ENCODE data around the gene SLC6A14.

SLC6A14 gene

DNA sequence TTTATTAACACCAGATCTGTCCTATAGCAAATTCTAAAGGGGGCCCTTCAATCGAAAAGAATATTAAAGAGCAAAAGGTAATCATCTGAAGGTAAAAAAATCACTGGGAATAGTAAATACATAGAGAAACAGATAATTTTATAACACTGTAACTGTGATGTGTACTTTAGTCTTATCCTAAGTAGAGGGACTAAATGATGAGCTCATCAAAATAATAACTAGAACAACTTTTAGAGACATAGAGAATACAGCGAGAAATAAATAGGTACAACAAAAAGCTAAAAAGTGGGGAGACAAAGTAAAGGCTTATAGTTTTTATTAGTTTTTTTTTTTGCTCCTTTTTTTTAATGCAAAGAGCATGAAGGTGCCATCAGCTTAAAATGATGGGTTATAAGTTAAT lies 43.7 kb downstream of the SLC6A14 start:
- TF ChIP-seq, protein P1, sequence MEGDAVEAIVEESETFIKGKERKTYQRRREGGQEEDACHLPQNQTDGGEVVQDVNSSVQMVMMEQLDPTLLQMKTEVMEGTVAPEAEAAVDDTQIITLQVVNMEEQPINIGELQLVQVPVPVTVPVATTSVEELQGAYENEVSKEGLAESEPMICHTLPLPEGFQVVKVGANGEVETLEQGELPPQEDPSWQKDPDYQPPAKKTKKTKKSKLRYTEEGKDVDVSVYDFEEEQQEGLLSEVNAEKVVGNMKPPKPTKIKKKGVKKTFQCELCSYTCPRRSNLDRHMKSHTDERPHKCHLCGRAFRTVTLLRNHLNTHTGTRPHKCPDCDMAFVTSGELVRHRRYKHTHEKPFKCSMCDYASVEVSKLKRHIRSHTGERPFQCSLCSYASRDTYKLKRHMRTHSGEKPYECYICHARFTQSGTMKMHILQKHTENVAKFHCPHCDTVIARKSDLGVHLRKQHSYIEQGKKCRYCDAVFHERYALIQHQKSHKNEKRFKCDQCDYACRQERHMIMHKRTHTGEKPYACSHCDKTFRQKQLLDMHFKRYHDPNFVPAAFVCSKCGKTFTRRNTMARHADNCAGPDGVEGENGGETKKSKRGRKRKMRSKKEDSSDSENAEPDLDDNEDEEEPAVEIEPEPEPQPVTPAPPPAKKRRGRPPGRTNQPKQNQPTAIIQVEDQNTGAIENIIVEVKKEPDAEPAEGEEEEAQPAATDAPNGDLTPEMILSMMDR (IDR thresholded peaks at IDR 0.05; ENCODE audit: borderline replicate concordance, extremely low read depth, low read length, poor library complexity, severe bottlenecking): no peak
- TF ChIP-seq EZH2 (IDR thresholded peaks at IDR 0.05; ENCODE audit: borderline replicate concordance, low read depth, low read length, severe bottlenecking): no peak
- Histone ChIP-seq H3K4me2 (ENCODE audit: insufficient read depth, low read length) (no peak overlapping the region), H3K4me1 (ENCODE audit: insufficient read depth, low read length) (no peaks in the 10 kb centered on the region), H3K79me2 (ENCODE audit: insufficient read depth, low read length) (no peaks in the 10 kb centered on the region), H3K9me3 (ENCODE audit: insufficient read depth, low read length, severe bottlenecking) (no peaks in the 10 kb centered on the region), H3K27ac (ENCODE audit: low read length) (no peak overlapping the region), H2AFZ (ENCODE audit: low read depth, low read length) (no peak overlapping the region), H3K36me3 (ENCODE audit: insufficient read depth, low read length) (no peaks in the 10 kb centered on the region), H4K20me1 (ENCODE audit: insufficient read depth, low read length) (no peaks in the 10 kb centered on the region), H3K9ac (ENCODE audit: low read depth, low read length) (no peak overlapping the region), H3K27me3 (ENCODE audit: insufficient read depth, low read length, poor library complexity) (no peaks in the 10 kb centered on the region), H3K4me3 (ENCODE audit: low read depth in 1 of 2, low read length in 2 of 2) (no peak overlapping the region)
- ATAC-seq (ENCODE audit: insufficient read depth, low read depth) (no peak), DNase-seq (no peak)

DNA sequence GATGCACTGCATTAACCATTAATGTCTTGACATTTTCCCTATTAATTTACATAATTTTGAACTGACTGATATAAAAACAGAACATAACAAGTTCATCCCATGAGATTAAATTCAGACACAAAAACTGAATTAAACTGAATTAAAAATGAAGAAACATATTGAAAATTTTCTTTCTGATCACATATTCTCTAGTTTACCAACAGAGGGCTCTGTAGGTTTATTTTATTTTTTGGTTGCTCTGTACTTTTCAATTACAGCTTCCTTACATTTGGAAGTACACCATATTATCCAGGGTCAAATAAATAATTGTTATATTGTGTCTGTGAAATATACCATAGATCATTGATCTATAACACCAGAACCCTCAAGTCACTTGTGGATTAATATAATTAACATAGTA lies 53.7 kb downstream of the SLC6A14 start:
- Histone ChIP-seq H3K9me3 (ENCODE audit: insufficient read depth, low read length, severe bottlenecking) (no peaks in the 10 kb centered on the region), H3K4me1 (ENCODE audit: insufficient read depth, low read length) (no peaks in the 10 kb centered on the region), H3K27me3 (ENCODE audit: insufficient read depth, low read length, poor library complexity) (no peaks in the 10 kb centered on the region), H3K36me3 (ENCODE audit: insufficient read depth, low read length) (no peaks in the 10 kb centered on the region), H3K79me2 (ENCODE audit: insufficient read depth, low read length) (no peaks in the 10 kb centered on the region), H2AFZ (ENCODE audit: low read depth, low read length) (no peak overlapping the region), H3K9ac (ENCODE audit: low read depth, low read length) (no peak overlapping the region), H3K4me3 (ENCODE audit: low read depth in 1 of 2, low read length in 2 of 2) (no peak overlapping the region), H3K27ac (ENCODE audit: low read length) (no peak overlapping the region), H3K4me2 (ENCODE audit: insufficient read depth, low read length) (no peak overlapping the region), H4K20me1 (ENCODE audit: insufficient read depth, low read length) (no peaks in the 10 kb centered on the region)
- DNase-seq (no peak), ATAC-seq (ENCODE audit: insufficient read depth, low read depth) (no peak)
- TF ChIP-seq, protein P1 (IDR thresholded peaks at IDR 0.05; ENCODE audit: borderline replicate concordance, extremely low read depth, low read length, poor library complexity, severe bottlenecking): peak; percentile 23
- no peak for TF ChIP-seq EZH2 (IDR thresholded peaks at IDR 0.05; ENCODE audit: borderline replicate concordance, low read depth, low read length, severe bottlenecking)

DNA sequence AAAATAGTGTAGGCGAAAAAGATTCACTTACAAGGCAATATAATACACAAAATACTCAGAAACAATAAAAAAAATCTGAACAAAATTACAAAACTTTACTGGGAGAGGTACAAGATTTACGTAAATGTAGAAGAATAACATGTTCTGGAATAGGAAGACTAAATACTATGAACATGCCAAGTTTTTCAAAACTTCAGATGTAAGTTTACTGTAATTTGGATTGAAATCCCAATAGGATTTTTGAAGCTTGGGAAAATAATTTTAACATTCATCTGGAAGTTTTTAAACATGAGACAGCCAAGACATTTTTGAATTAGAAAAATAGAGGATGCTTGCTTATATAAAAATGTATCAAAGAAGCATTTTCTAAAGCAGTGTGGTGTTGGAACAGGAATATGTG lies 56.9 kb downstream of the SLC6A14 start:
- ATAC-seq (ENCODE audit: insufficient read depth, low read depth) (no peak), DNase-seq (no peak)
- H3K4me1 ChIP-seq (ENCODE audit: insufficient read depth, low read length): no peaks in the 10 kb centered on the region
- H3K79me2 ChIP-seq (ENCODE audit: insufficient read depth, low read length): no peaks in the 10 kb centered on the region
- TF ChIP-seq, protein P1 (IDR thresholded peaks at IDR 0.05; ENCODE audit: borderline replicate concordance, extremely low read depth, low read length, poor library complexity, severe bottlenecking): no peak
- TF ChIP-seq EZH2 (IDR thresholded peaks at IDR 0.05; ENCODE audit: borderline replicate concordance, low read depth, low read length, severe bottlenecking): no peak
- H3K9me3 ChIP-seq (ENCODE audit: insufficient read depth, low read length, severe bottlenecking): no peaks in the 10 kb centered on the region
- no peaks in the 10 kb centered on the region for H3K36me3 ChIP-seq (ENCODE audit: insufficient read depth, low read length)
- H4K20me1 ChIP-seq (ENCODE audit: insufficient read depth, low read length): no peaks in the 10 kb centered on the region
- no peak overlapping the region for H3K9ac ChIP-seq (ENCODE audit: low read depth, low read length)
- no peak overlapping the region for H3K4me2 ChIP-seq (ENCODE audit: insufficient read depth, low read length)
- no peak overlapping the region for H3K27ac ChIP-seq (ENCODE audit: low read length)
- no peaks in the 10 kb centered on the region for H3K27me3 ChIP-seq (ENCODE audit: insufficient read depth, low read length, poor library complexity)
- H2AFZ ChIP-seq (ENCODE audit: low read depth, low read length): no peak overlapping the region
- no peak overlapping the region for H3K4me3 ChIP-seq (ENCODE audit: low read depth in 1 of 2, low read length in 2 of 2)

DNA sequence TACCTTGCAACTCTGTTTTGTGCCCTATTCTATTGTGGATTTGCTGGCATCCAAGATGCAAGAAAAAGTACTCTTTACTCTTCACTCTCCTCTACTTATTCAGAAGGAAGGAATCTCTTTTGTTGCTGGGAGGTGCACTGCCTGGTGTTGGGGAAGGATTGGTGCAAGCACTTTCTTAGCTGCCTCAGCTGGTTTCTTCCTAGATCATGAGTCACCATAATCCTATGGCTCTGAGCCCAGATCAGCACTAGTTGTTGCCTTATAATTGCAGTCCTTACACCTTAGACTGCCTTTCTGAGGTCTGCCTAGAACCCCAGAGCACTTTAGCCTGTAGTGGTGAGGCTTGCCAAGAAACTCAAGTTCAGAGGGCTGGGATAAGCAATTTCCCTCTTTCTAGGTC lies 63.4 kb downstream of the SLC6A14 start:
- Histone ChIP-seq H3K9ac (ENCODE audit: low read depth, low read length) (no peak overlapping the region), H3K36me3 (ENCODE audit: insufficient read depth, low read length) (no peaks in the 10 kb centered on the region), H3K27me3 (ENCODE audit: insufficient read depth, low read length, poor library complexity) (no peaks in the 10 kb centered on the region), H3K9me3 (ENCODE audit: insufficient read depth, low read length, severe bottlenecking) (no peaks in the 10 kb centered on the region), H3K4me3 (ENCODE audit: low read depth in 1 of 2, low read length in 2 of 2) (no peak overlapping the region), H3K27ac (ENCODE audit: low read length) (no peak overlapping the region), H4K20me1 (ENCODE audit: insufficient read depth, low read length) (no peaks in the 10 kb centered on the region), H2AFZ (ENCODE audit: low read depth, low read length) (no peak overlapping the region), H3K4me2 (ENCODE audit: insufficient read depth, low read length) (no peak overlapping the region), H3K79me2 (ENCODE audit: insufficient read depth, low read length) (no peaks in the 10 kb centered on the region), H3K4me1 (ENCODE audit: insufficient read depth, low read length) (no peaks in the 10 kb centered on the region)
- ATAC-seq (ENCODE audit: insufficient read depth, low read depth): no peak
- no peak for DNase-seq
- TF ChIP-seq, protein P1 (IDR thresholded peaks at IDR 0.05; ENCODE audit: borderline replicate concordance, extremely low read depth, low read length, poor library complexity, severe bottlenecking): no peak
- TF ChIP-seq EZH2 (IDR thresholded peaks at IDR 0.05; ENCODE audit: borderline replicate concordance, low read depth, low read length, severe bottlenecking): no peak
